Kidney (tissue), 14 donors: ENCODE measurements around the gene FAM53B. TPM values are rescaled to one million over a fixed set of nuclear protein-coding genes. Genes with fewer than 3 reads are reported as not detected.

Experiments used
- DNase-seq, 5 donors: peaks; one replicate each; pipeline ENCODE4 v3.0.0-alpha.2; 2013 to 2020
- FAIRE-seq: peaks from 2 replicates; lab custom pipeline; 2012; peaks lifted over from hg19 to GRCh38; lab: Jason Lieb, UNC
- H3K27ac ChIP-seq, 2 donors: one replicate each; pipeline ENCODE4 v1.7.0; 2013; ENCODE audit warnings: low read depth in 2 of 2, low read length in 2 of 2, inconsistent platforms in 1 of 2
- H3K27me3 ChIP-seq: one replicate; pipeline ENCODE4 v1.7.1; 2013; ENCODE audit warnings: low read length, inconsistent platforms; ENCODE audit not compliant: control insufficient read depth, insufficient read depth
- H3K36me3 ChIP-seq, 3 donors: one replicate each; pipeline versions ENCODE4 v1.7.0 to v1.7.1; 2013; ENCODE audit warnings: low read length in 3 of 3, control low read depth in 1 of 3, inconsistent platforms in 1 of 3; ENCODE audit not compliant: insufficient read depth in 3 of 3, control insufficient read depth in 2 of 3
- H3K4me1 ChIP-seq, 3 donors: one replicate each; pipeline versions ENCODE4 v1.7.0 to v1.7.1; 2013; ENCODE audit warnings: low read length in 3 of 3, inconsistent platforms in 1 of 3, low read depth in 1 of 3; ENCODE audit not compliant: control insufficient read depth in 2 of 3, insufficient read depth in 2 of 3
- H3K4me3 ChIP-seq, 3 donors: one replicate each; pipeline versions ENCODE4 v1.7.0 to v1.8.1; 2013; ENCODE audit warnings: low read length in 3 of 3, control low read depth in 1 of 3, inconsistent platforms in 1 of 3
- H3K9ac ChIP-seq, 3 donors: one replicate each; pipeline versions ENCODE4 v1.7.0 to v1.7.1; 2013; ENCODE audit warnings: low read length in 3 of 3, control low read depth in 1 of 3, inconsistent platforms in 1 of 3
- H3K9me3 ChIP-seq, 3 donors: one replicate each; pipeline versions ENCODE4 v1.7.0 to v1.7.1; 2013; ENCODE audit warnings: low read length in 3 of 3, control low read depth in 1 of 3, inconsistent platforms in 1 of 3; ENCODE audit not compliant: control insufficient read depth in 2 of 3, insufficient read depth in 1 of 3
- intact Hi-C: fragments of 100-400 bp; cut with DNase I; formaldehyde crosslinking; loops from one replicate; pipeline ENCODE4 v1.11.1; 2022
- polyA plus RNA-seq: library from polyadenylated mRNA; stranded (reverse); fragments of 350-450 nt; fragmentation: Illumina TruSeq; extraction: RNeasy Lipid Tissue Mini Kit (QIAGEN cat#74804); gene quantifications from one replicate; pipeline ENCODE4 v1.2.3, GENCODE V29; 2014; ENCODE audit warnings: low read depth, low replicate concordance; ENCODE audit not compliant: insufficient read depth
- total RNA-seq: library from RNA; stranded (reverse); fragmentation: NEBNext Ultra II Directional; extraction: Animal tissue kit (Norgen Biotek cat#: 25700); gene quantifications from one replicate; pipeline ENCODE4 v1.2.1, GENCODE V29; 2021
- TF ChIP-seq, protein P1 (sequence below): IDR thresholded peaks from 3 replicates; pipeline ENCODE4 v1.5.1; 2012; ENCODE audit warnings: mild to moderate bottlenecking, moderate library complexity, borderline replicate concordance; ENCODE audit not compliant: insufficient read depth; ENCODE audit errors: extremely low read depth
- donor health status: control.
- donor health status: control.
- donor health status: control.
- donor health status: control.
- donor health status: control.
- donor health status: DM: yes; HTN: yes; CAD: no.
- donor health status: Normal renal cell carcinoma (clear cell type).

The FAM53B gene
- total and polyA plus RNA-seq, 2 donors from 2014 or later: 11.8 to 30.0 TPM

DNA sequence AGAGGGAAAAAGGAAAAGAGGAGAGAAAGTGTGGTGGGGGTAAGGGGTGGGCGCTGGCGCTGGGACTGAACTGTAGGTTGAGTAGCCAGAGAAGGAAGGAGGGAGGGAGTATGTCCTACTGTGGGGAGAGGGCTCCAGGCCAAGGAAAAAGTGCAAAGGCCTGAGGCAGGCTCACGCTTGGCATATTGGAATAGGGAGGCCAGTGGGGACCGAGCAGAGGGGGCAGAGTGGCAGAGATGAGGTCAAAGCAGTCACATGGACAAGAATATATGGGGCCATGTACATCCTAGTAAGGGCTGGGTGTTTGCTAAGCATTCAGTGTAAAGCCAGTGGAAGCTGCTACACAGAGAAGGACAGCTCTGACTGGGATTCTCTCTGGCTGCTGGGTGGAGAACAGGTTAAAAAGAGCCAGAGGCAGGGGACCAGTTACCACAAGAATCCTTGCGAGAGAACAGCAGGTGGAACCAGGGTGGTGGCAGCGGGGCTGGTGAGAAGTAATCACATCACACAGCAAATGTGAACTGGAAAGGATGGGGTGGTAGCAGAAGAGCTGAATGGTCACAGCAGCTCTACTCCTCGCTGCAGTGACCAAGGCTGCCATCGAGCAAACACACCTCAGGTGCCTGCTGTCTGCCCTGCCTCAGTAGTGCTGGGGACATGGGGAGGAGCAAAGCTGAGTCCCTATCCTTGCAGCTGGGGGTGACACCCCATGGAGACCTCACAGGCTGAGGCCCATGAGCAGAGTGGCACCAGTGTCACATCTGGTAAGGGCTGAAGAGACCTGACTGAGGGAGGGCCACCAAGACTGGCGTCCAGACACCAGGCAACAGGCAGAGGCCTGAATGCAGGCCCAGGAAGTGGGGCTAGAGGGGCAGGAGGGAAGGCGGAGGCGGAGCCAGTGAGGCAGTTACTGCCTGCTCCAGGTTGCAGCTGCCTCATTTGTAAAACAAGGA is 39.5 kb downstream of the FAM53B start:
- H3K27ac ChIP-seq: peak overlapping the region; percentile 63 to 85
- peaks cover 8 to 99% (median 95%) of the 10 kb centered on the region in 3 donors for H3K4me1 ChIP-seq
- H3K4me3 ChIP-seq: no peak overlapping the region
- H3K36me3 ChIP-seq: peaks cover 0 to 3% (median 0%) of the 10 kb centered on the region in 3 donors
- H3K9me3 ChIP-seq: no peaks in the 10 kb centered on the region
- peak in 1 of 5 donors; percentile 78 for DNase-seq
- H3K27me3 ChIP-seq: no peaks in the 10 kb centered on the region
- no peak overlapping the region for H3K9ac ChIP-seq
- FAIRE-seq: no peak
- intact Hi-C loops: no loop called here
- TF ChIP-seq, protein P1, sequence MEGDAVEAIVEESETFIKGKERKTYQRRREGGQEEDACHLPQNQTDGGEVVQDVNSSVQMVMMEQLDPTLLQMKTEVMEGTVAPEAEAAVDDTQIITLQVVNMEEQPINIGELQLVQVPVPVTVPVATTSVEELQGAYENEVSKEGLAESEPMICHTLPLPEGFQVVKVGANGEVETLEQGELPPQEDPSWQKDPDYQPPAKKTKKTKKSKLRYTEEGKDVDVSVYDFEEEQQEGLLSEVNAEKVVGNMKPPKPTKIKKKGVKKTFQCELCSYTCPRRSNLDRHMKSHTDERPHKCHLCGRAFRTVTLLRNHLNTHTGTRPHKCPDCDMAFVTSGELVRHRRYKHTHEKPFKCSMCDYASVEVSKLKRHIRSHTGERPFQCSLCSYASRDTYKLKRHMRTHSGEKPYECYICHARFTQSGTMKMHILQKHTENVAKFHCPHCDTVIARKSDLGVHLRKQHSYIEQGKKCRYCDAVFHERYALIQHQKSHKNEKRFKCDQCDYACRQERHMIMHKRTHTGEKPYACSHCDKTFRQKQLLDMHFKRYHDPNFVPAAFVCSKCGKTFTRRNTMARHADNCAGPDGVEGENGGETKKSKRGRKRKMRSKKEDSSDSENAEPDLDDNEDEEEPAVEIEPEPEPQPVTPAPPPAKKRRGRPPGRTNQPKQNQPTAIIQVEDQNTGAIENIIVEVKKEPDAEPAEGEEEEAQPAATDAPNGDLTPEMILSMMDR: no peak

- intact Hi-C loops: no loop called here
- Histone ChIP-seq H3K9me3 (no peaks in the 10 kb centered on the region), H3K27me3 (no peaks in the 10 kb centered on the region), H3K27ac (peak overlapping the region; percentile 63 to 69), H3K36me3 (peaks cover 0 to 3% (median 0%) of the 10 kb centered on the region in 3 donors), H3K4me3 (no peak overlapping the region), H3K4me1 (peaks cover 6 to 96% (median 94%) of the 10 kb centered on the region in 3 donors), H3K9ac (peak overlapping the region in 1 of 3 donors; percentile 52)
- DNase-seq (peak in 1 of 5 donors; percentile 91), FAIRE-seq (no peak)
- TF ChIP-seq, protein P1: no peak
Observed at GRCh38 chr10:124703778-124704427, 40.3 kb downstream of the FAM53B start.

GRCh38 chr10:124703372-124703771 is 40.8 kb downstream of the FAM53B start:
- no peaks in the 10 kb centered on the region for H3K9me3 ChIP-seq
- DNase-seq (peak in 1 of 5 donors; percentile 45), FAIRE-seq (no peak)
- H3K27me3 ChIP-seq: no peaks in the 10 kb centered on the region
- H3K9ac ChIP-seq: peak overlapping the region in 1 of 3 donors; percentile 52
- intact Hi-C loops: no loop called here
- H3K27ac ChIP-seq: peak overlapping the region; percentile 63 to 69
- peak overlapping the region in 1 of 3 donors; percentile 11 for H3K4me3 ChIP-seq
- peaks cover 0 to 3% (median 0%) of the 10 kb centered on the region in 3 donors for H3K36me3 ChIP-seq
- peaks cover 5 to 95% (median 89%) of the 10 kb centered on the region in 3 donors for H3K4me1 ChIP-seq
- TF ChIP-seq, protein P1: no peak
